HG02938 (cell line): ENCODE measurements around the gene HNRNPH1.
"Not testable (repeated sequence)": the region's sequence is repeated elsewhere in the genome, so short reads cannot be mapped to it uniquely, and the experiment has no call there.

Experiments used
- ATAC-seq: cut with Tn5 transposase; IDR thresholded peaks from one replicate; pipeline ENCODE4 v1.9.1; 2021; ENCODE audit warnings: mild to moderate bottlenecking, moderate library complexity; ENCODE audit not compliant: unreplicated experiment

Gene HNRNPH1

GRCh38 chr5:179623003-179623905, at the start of gene HNRNPH1:
HNRNPH1 (minus strand) TSS chr5:179623671; CDS start chr5:179623133, 538 bp downstream.
- peak; percentile 74 for ATAC-seq

GRCh38 chr5:179668391-179668790, 44.9 kb upstream of the HNRNPH1 start:
- ATAC-seq, result peak; percentile 67

GRCh38 chr5:179661647-179662046, 38.2 kb upstream of the HNRNPH1 start:
- not testable (repeated sequence) for ATAC-seq

- peak; percentile 63 for ATAC-seq
These were observed 34.8 kb upstream of the HNRNPH1 start for GRCh38 chr5:179658179-179658856.

GRCh38 chr5:179657302-179658178, 34.1 kb upstream of the HNRNPH1 start:
- ATAC-seq, result peak; percentile 86

- not testable (repeated sequence) for ATAC-seq
These were observed 29.7 kb upstream of the HNRNPH1 start for GRCh38 chr5:179653135-179653534.

GRCh38 chr5:179650245-179650644, 26.8 kb upstream of the HNRNPH1 start:
- ATAC-seq, result not testable (repeated sequence)

GRCh38 chr5:179649166-179649703, 25.8 kb upstream of the HNRNPH1 start:
- ATAC-seq, result not testable (repeated sequence)

- ATAC-seq, result no peak
These were observed 24.9 kb upstream of the HNRNPH1 start for GRCh38 chr5:179648410-179648809.

GRCh38 chr5:179644766-179645165, 21.3 kb upstream of the HNRNPH1 start:
- ATAC-seq, result not testable (repeated sequence)

- ATAC-seq, result not testable (repeated sequence)
These were observed 19.9 kb upstream of the HNRNPH1 start for GRCh38 chr5:179643141-179643920.

GRCh38 chr5:179642626-179643025, 19.2 kb upstream of the HNRNPH1 start:
- ATAC-seq, result not testable (repeated sequence)

GRCh38 chr5:179641745-179642144, 18.3 kb upstream of the HNRNPH1 start:
- not testable (repeated sequence) for ATAC-seq

- ATAC-seq, result not testable (repeated sequence)
These were observed 15.8 kb upstream of the HNRNPH1 start for GRCh38 chr5:179639296-179639695.

- ATAC-seq, result peak; percentile 89
These were observed 11.1 kb upstream of the HNRNPH1 start for GRCh38 chr5:179634370-179635172.

- peak; percentile 49 for ATAC-seq
These were observed 10.3 kb upstream of the HNRNPH1 start for GRCh38 chr5:179633501-179634369.

- no peak for ATAC-seq
These were observed 1.4 kb upstream of the HNRNPH1 start for GRCh38 chr5:179624841-179625271.
